B cell (primary cell): ENCODE measurements around the gene MRPL24. TPM values are rescaled to one million over a fixed set of nuclear protein-coding genes. Genes with fewer than 3 reads are reported as not detected.

Experiments used
- ATAC-seq: fragments of 200-7000 bp; cut with Tn5 transposase; one replicate; pipeline ENCODE4 v1.10.0; 2021; ENCODE audit warnings: low read depth, mild to moderate bottlenecking, moderate number of reproducible peaks, moderate library complexity
- CTCF ChIA-PET: fragments of 350-600 bp; sonication (Branson Sonifier 250); formaldehyde crosslinking; loops from one replicate; lab custom pipeline; 2021; ENCODE audit warnings: antibody characterized with exemption, inconsistent platforms; lab: Charles Lee
- POLR2A ChIA-PET: fragments of 350-600 bp; sonication (Branson Sonifier 250); formaldehyde crosslinking; loops from one replicate; lab custom pipeline; 2021; ENCODE audit warnings: antibody characterized with exemption; lab: Charles Lee
- DNase-seq: peaks from one replicate; pipeline ENCODE4 v3.0.0; 2013
- H2AFZ ChIP-seq: 2 replicates; pipeline ENCODE4 v1.6.1; 2012; ENCODE audit warnings: mild to moderate bottlenecking, low read depth, low read length; ENCODE audit not compliant: insufficient read depth, poor library complexity, severe bottlenecking
- H3K27ac ChIP-seq, 2 donors: 1 replicate in 1 of 2; 2 replicates in 1 of 2; pipeline ENCODE4 v1.5.1; 2012 to 2013; ENCODE audit warnings: low read length in 2 of 2, mild to moderate bottlenecking in 2 of 2, moderate library complexity in 1 of 2
- H3K27me3 ChIP-seq, 4 experiments: fragments of 200-600 bp in 1 of 4; sonication (generic) in 1 of 4; replicated peaks in 1 of 4; 1 replicate in 2 of 4; 2 replicates in 2 of 4; pipeline versions ENCODE4 v1.6.1 to v1.7.0; 2013 to 2016; ENCODE audit warnings: low read length in 3 of 4, mild to moderate bottlenecking in 2 of 4, mixed read lengths in 1 of 4, moderate library complexity in 1 of 4; ENCODE audit not compliant: insufficient read depth in 4 of 4, control insufficient read depth in 3 of 4; ENCODE audit errors: control extremely low read depth in 1 of 4
- H3K36me3 ChIP-seq, 2 experiments: replicated peaks in 1 of 2; 1 replicate in 1 of 2; 2 replicates in 1 of 2; pipeline versions ENCODE4 v1.6.1 to v1.7.1; 2013; ENCODE audit warnings: low read length in 1 of 2; ENCODE audit not compliant: insufficient read depth in 2 of 2, control insufficient read depth in 1 of 2; ENCODE audit errors: control extremely low read depth in 1 of 2, extremely low read depth in 1 of 2
- H3K4me1 ChIP-seq, 2 donors: fragments of 200-600 bp in 1 of 2; sonication (generic) in 1 of 2; 1 replicate in 1 of 2; 2 replicates in 1 of 2; pipeline versions ENCODE4 v1.5.1 to v1.6.1; 2013 to 2017; ENCODE audit warnings: low read length in 2 of 2; ENCODE audit not compliant: control insufficient read depth in 2 of 2, insufficient read depth in 2 of 2
- H3K4me2 ChIP-seq: replicated peaks from 2 replicates; pipeline ENCODE3; 2012; ENCODE audit warnings: mild to moderate bottlenecking, low read depth, low read length; ENCODE audit not compliant: poor library complexity, severe bottlenecking
- H3K4me3 ChIP-seq, 5 experiments: fragments of 200-600 bp in 1 of 5; sonication (generic) in 1 of 5; 1 replicate in 3 of 5; 2 replicates in 2 of 5; pipeline versions ENCODE4 v1.5.1 to v1.7.0; 2011 to 2016; ENCODE audit warnings: low read length in 4 of 5, mild to moderate bottlenecking in 4 of 5, low read depth in 2 of 5, control low read depth in 1 of 5, moderate library complexity in 1 of 5; ENCODE audit not compliant: insufficient read depth in 1 of 5; ENCODE audit errors: control extremely low read depth in 1 of 5, extremely low read depth in 1 of 5
- H3K79me2 ChIP-seq: fragments of 200-600 bp; sonication (generic); one replicate; pipeline ENCODE4 v1.6.0; 2016; ENCODE audit warnings: low read length; ENCODE audit not compliant: control insufficient read depth, insufficient read depth
- H3K9ac ChIP-seq: fragments of 200-600 bp; sonication (generic); 2 replicates; pipeline ENCODE4 v1.6.1; 2017; ENCODE audit warnings: mild to moderate bottlenecking, low read length, moderate library complexity
- H3K9me3 ChIP-seq, 3 donors: one replicate each; pipeline versions ENCODE4 v1.6.1 to v1.7.1; 2013; ENCODE audit warnings: low read length in 2 of 3; ENCODE audit not compliant: control insufficient read depth in 2 of 3, insufficient read depth in 1 of 3; ENCODE audit errors: control extremely low read depth in 1 of 3
- H4K20me1 ChIP-seq: 2 replicates; pipeline ENCODE4 v1.6.0; 2012; ENCODE audit warnings: mild to moderate bottlenecking, low read length; ENCODE audit not compliant: insufficient read depth, control insufficient read depth, poor library complexity, severe bottlenecking
- H3K27ac Mint-ChIP-seq: one replicate; pipeline ENCODE4 v1.8.0; 2021; ENCODE audit warnings: mixed read lengths
- H3K27me3 Mint-ChIP-seq: one replicate; pipeline ENCODE4 v1.8.0; 2021; ENCODE audit warnings: mixed read lengths
- H3K4me1 Mint-ChIP-seq: one replicate; pipeline ENCODE4 v1.8.0; 2021; ENCODE audit warnings: mixed read lengths
- H3K4me3 Mint-ChIP-seq: one replicate; pipeline ENCODE4 v1.8.0; 2021; ENCODE audit warnings: mixed read lengths
- H3K9me3 Mint-ChIP-seq: one replicate; pipeline ENCODE4 v1.8.0; 2022; ENCODE audit warnings: mixed read lengths; ENCODE audit not compliant: insufficient read depth
- EZH2 ChIP-seq: IDR thresholded peaks from 2 replicates; pipeline ENCODE4 v1.6.1; 2012; ENCODE audit warnings: borderline replicate concordance, low read depth, mild to moderate bottlenecking, moderate library complexity, low read length; ENCODE audit not compliant: insufficient read depth, poor library complexity, severe bottlenecking
- WGBS: methylation state at CpG from one replicate; pipeline ENCODE4 v1.1.5; 2013; ENCODE audit warnings: missing lambda C conversion rate; ENCODE audit not compliant: insufficient coverage; 5-methylcytosine and 5-hydroxymethylcytosine counted together
- intact Hi-C: fragments of 100-400 bp; cut with micrococcal nuclease; formaldehyde crosslinking; loops from one replicate; pipeline ENCODE4 v1.10.0; 2022
- polyA plus RNA-seq: library from polyadenylated mRNA; depleted of rRNA; stranded (reverse); fragments of >200 nt; gene quantifications from 2 replicates; pipeline ENCODE4 v1.2.3, GENCODE V29; 2012
- total RNA-seq, 2 donors: library from RNA; stranded (reverse); fragments of 120-200 nt in 1 of 2; gene quantifications; 1 replicate in 1 of 2; 2 replicates in 1 of 2; pipeline versions ENCODE4 v1.2.3 to v1.2.4, GENCODE V29; 2013 to 2022
- TF ChIP-seq, protein P1 (sequence below): fragments of 200-600 bp; IDR thresholded peaks from one replicate; pipeline ENCODE4 v1.8.0; 2022; ENCODE audit warnings: antibody characterized with exemption, mild to moderate bottlenecking

MRPL24 gene
- total and polyA plus RNA-seq, 2 donors (not counting 1 experiment from before 2014, with no cell fraction given): 34.6 to 39.4 TPM

DNA sequence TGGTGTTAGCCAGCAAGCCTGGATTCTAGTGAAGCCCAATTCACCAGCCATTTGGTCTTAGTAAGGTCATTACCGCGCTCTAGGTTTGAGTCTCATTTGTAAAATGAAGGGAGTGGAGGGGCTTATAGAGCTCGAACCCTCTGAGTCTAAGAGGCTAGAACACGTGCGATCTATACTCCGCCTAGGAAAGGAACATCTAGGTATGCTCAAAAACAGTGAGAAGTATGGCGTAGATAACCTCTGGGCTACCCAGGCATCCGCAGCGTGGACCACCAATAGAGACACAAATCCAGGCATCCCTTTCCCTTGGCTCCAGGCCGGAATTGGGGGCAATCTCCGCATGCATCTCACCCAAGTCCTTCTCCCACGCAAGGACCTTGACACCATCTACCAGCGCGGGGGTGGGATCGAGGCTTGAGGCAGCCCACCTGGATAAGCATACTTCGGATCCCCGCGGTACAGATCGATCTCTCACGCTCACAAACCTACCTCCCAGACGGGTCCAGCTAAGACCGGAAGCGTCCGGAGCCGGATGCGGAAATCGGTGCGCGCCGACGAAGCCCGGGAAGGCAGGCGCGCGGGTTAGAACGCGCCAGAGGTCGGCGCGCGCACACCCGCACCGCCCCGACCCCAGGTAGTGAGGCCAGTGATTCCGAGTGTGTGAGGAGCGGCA is 12.8 kb downstream of the MRPL24 start, which contains the start of gene METTL25B:
Gene METTL25B (plus strand): TSS at position 544 of the 673 bp plus-strand sequence. CDS start 636 bp downstream, outside the sequence.
- H3K36me3 ChIP-seq: peaks cover 0 to 40% of the 10 kb centered on the region in 2 experiments
- H3K9ac ChIP-seq: peak within 1 kb of the TSS; percentile 97
- no peaks in the 10 kb centered on the region for H3K27me3 ChIP-seq
- no peaks in the 10 kb centered on the region for H3K9me3 Mint-ChIP-seq
- ATAC-seq (peak; percentile 57), DNase-seq (peak; percentile 83)
- ChIA-PET POLR2A (interaction anchor here (0.5 to 3.8 kb wide), 13 partner anchors 8 to 369 kb away, joined by 3 to 39 read pairs (median 4); partner anchors contain the start of genes CRABP2, HDGF, MEF2D and MRPL24), CTCF (interaction anchor here (0.9 to 9.5 kb wide), 15 partner anchors 11 to 132 kb away, joined by 3 to 245 read pairs (median 6); partner anchors contain the start of genes HDGF, INSRR, MRPL24 and NTRK1)
- TF ChIP-seq, protein P1, sequence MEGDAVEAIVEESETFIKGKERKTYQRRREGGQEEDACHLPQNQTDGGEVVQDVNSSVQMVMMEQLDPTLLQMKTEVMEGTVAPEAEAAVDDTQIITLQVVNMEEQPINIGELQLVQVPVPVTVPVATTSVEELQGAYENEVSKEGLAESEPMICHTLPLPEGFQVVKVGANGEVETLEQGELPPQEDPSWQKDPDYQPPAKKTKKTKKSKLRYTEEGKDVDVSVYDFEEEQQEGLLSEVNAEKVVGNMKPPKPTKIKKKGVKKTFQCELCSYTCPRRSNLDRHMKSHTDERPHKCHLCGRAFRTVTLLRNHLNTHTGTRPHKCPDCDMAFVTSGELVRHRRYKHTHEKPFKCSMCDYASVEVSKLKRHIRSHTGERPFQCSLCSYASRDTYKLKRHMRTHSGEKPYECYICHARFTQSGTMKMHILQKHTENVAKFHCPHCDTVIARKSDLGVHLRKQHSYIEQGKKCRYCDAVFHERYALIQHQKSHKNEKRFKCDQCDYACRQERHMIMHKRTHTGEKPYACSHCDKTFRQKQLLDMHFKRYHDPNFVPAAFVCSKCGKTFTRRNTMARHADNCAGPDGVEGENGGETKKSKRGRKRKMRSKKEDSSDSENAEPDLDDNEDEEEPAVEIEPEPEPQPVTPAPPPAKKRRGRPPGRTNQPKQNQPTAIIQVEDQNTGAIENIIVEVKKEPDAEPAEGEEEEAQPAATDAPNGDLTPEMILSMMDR: no peak
- no peak for TF ChIP-seq EZH2
- intact Hi-C loops: loop anchor here (1.0 to 5.0 kb wide), 4 partner anchors 13 to 226 kb away; partner anchors contain the start of genes HDGF, MEF2D, MRPL24 and PRCC
- no peaks in the 10 kb centered on the region for H3K9me3 ChIP-seq
- peaks cover 26% of the 10 kb centered on the region for H3K4me1 Mint-ChIP-seq
- H3K4me3 Mint-ChIP-seq: no peak within 1 kb of the TSS
- peak within 1 kb of the TSS; percentile 98 for H3K27ac Mint-ChIP-seq
- no peaks in the 10 kb centered on the region for H3K27me3 Mint-ChIP-seq
- H3K4me2 ChIP-seq: peak within 1 kb of the TSS; percentile 81
- peak within 1 kb of the TSS; percentile 77 to 96 for H3K27ac ChIP-seq
- peaks cover 51% of the 10 kb centered on the region for H3K79me2 ChIP-seq
- peak within 1 kb of the TSS; percentile 79 to 98 (median 95) for H3K4me3 ChIP-seq
- WGBS: 2% methylated on average over 32 of the region's 46 CpGs
- peaks cover 45% of the 10 kb centered on the region for H4K20me1 ChIP-seq
- peaks cover 40 to 48% of the 10 kb centered on the region in 2 donors for H3K4me1 ChIP-seq
- peak within 1 kb of the TSS; percentile 85 for H2AFZ ChIP-seq
